Measurements from ENCODE around the gene GABRG3.

GABRG3 gene

GRCh38 chr15:27065785-27066184, 94.8 kb downstream of the GABRG3 start:
- DNase-seq = no peak

- DNase-seq = no peak
Measured at GRCh38 chr15:27066446-27066845, 95.5 kb downstream of the GABRG3 start.

GRCh38 chr15:27067175-27067574, 96.2 kb downstream of the GABRG3 start:
- no peak for DNase-seq

GRCh38 chr15:27070841-27071240, 99.9 kb downstream of the GABRG3 start:
- no peak for DNase-seq

- no peak for DNase-seq
Measured at GRCh38 chr15:27074179-27074578, 103.2 kb downstream of the GABRG3 start.

GRCh38 chr15:27077790-27078189, 106.8 kb downstream of the GABRG3 start:
- DNase-seq = no peak

- no peak for DNase-seq
Measured at GRCh38 chr15:27081676-27082418, 110.9 kb downstream of the GABRG3 start.

GRCh38 chr15:27082526-27082925, 111.5 kb downstream of the GABRG3 start:
- DNase-seq = no peak

- no peak for DNase-seq
Measured at GRCh38 chr15:27084844-27085243, 113.9 kb downstream of the GABRG3 start.

GRCh38 chr15:27086149-27086548, 115.2 kb downstream of the GABRG3 start:
- no peak for DNase-seq

- no peak for DNase-seq
Measured at GRCh38 chr15:27086805-27087204, 115.8 kb downstream of the GABRG3 start.

- DNase-seq = no peak
Measured at GRCh38 chr15:27087651-27088583, 116.9 kb downstream of the GABRG3 start.

GRCh38 chr15:27088584-27089232, 117.7 kb downstream of the GABRG3 start:
- no peak for DNase-seq

- DNase-seq = no peak
Measured at GRCh38 chr15:27089233-27089586, 118.2 kb downstream of the GABRG3 start.

GRCh38 chr15:27089676-27090075, 118.7 kb downstream of the GABRG3 start:
- DNase-seq = no peak

GRCh38 chr15:27091270-27091940, 120.4 kb downstream of the GABRG3 start:
- DNase-seq = no peak

GRCh38 chr15:27092390-27092789, 121.4 kb downstream of the GABRG3 start:
- no peak for DNase-seq

GRCh38 chr15:27094235-27094634, 123.3 kb downstream of the GABRG3 start:
- DNase-seq = no peak

- no peak for DNase-seq
Measured at GRCh38 chr15:27095886-27096624, 125.1 kb downstream of the GABRG3 start.

- DNase-seq = no peak
Measured at GRCh38 chr15:27097506-27097905, 126.5 kb downstream of the GABRG3 start.

- no peak for DNase-seq
Measured at GRCh38 chr15:27101982-27102381, 131.0 kb downstream of the GABRG3 start.

GRCh38 chr15:27111323-27111722, 140.3 kb downstream of the GABRG3 start:
- DNase-seq = no peak
